ENCODE data around the gene COMMD9. TPM values are rescaled to one million over a fixed set of nuclear protein-coding genes. Genes with fewer than 3 reads are reported as not detected.

COMMD9 gene
- total and polyA plus RNA-seq, 2 of the 8 experiments (the other 6 are each of a cell fraction or from before 2014, with no cell fraction given), result 42.5 to 49.1 TPM

DNA sequence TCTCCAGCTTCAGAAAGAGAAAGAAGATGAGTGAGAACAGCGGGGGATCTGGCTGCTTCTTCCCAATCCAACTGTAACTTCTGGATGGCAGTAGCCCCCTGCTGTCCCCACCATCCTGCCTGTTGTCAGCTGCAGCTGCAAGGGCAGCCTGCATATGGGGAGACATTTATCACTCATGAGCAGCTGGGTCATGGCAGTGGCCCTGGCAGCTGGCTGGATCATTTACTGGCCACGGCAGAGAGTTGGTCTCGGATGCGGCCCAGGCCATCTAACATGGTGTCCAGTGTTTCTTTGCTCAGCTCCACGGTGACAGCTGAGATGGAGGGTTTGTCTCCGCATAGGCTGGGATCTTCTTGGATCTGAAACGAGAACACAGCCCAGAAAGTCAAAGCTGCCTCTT, 14.8 kb downstream of the COMMD9 start (continued):
- TF ChIP-seq, protein P1, sequence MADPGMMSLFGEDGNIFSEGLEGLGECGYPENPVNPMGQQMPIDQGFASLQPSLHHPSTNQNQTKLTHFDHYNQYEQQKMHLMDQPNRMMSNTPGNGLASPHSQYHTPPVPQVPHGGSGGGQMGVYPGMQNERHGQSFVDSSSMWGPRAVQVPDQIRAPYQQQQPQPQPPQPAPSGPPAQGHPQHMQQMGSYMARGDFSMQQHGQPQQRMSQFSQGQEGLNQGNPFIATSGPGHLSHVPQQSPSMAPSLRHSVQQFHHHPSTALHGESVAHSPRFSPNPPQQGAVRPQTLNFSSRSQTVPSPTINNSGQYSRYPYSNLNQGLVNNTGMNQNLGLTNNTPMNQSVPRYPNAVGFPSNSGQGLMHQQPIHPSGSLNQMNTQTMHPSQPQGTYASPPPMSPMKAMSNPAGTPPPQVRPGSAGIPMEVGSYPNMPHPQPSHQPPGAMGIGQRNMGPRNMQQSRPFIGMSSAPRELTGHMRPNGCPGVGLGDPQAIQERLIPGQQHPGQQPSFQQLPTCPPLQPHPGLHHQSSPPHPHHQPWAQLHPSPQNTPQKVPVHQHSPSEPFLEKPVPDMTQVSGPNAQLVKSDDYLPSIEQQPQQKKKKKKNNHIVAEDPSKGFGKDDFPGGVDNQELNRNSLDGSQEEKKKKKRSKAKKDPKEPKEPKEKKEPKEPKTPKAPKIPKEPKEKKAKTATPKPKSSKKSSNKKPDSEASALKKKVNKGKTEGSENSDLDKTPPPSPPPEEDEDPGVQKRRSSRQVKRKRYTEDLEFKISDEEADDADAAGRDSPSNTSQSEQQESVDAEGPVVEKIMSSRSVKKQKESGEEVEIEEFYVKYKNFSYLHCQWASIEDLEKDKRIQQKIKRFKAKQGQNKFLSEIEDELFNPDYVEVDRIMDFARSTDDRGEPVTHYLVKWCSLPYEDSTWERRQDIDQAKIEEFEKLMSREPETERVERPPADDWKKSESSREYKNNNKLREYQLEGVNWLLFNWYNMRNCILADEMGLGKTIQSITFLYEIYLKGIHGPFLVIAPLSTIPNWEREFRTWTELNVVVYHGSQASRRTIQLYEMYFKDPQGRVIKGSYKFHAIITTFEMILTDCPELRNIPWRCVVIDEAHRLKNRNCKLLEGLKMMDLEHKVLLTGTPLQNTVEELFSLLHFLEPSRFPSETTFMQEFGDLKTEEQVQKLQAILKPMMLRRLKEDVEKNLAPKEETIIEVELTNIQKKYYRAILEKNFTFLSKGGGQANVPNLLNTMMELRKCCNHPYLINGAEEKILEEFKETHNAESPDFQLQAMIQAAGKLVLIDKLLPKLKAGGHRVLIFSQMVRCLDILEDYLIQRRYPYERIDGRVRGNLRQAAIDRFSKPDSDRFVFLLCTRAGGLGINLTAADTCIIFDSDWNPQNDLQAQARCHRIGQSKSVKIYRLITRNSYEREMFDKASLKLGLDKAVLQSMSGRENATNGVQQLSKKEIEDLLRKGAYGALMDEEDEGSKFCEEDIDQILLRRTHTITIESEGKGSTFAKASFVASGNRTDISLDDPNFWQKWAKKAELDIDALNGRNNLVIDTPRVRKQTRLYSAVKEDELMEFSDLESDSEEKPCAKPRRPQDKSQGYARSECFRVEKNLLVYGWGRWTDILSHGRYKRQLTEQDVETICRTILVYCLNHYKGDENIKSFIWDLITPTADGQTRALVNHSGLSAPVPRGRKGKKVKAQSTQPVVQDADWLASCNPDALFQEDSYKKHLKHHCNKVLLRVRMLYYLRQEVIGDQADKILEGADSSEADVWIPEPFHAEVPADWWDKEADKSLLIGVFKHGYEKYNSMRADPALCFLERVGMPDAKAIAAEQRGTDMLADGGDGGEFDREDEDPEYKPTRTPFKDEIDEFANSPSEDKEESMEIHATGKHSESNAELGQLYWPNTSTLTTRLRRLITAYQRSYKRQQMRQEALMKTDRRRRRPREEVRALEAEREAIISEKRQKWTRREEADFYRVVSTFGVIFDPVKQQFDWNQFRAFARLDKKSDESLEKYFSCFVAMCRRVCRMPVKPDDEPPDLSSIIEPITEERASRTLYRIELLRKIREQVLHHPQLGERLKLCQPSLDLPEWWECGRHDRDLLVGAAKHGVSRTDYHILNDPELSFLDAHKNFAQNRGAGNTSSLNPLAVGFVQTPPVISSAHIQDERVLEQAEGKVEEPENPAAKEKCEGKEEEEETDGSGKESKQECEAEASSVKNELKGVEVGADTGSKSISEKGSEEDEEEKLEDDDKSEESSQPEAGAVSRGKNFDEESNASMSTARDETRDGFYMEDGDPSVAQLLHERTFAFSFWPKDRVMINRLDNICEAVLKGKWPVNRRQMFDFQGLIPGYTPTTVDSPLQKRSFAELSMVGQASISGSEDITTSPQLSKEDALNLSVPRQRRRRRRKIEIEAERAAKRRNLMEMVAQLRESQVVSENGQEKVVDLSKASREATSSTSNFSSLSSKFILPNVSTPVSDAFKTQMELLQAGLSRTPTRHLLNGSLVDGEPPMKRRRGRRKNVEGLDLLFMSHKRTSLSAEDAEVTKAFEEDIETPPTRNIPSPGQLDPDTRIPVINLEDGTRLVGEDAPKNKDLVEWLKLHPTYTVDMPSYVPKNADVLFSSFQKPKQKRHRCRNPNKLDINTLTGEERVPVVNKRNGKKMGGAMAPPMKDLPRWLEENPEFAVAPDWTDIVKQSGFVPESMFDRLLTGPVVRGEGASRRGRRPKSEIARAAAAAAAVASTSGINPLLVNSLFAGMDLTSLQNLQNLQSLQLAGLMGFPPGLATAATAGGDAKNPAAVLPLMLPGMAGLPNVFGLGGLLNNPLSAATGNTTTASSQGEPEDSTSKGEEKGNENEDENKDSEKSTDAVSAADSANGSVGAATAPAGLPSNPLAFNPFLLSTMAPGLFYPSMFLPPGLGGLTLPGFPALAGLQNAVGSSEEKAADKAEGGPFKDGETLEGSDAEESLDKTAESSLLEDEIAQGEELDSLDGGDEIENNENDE (IDR thresholded peaks at IDR 0.05; ENCODE audit: insufficient replicate concordance, low read length), result no peak
- TF ChIP-seq MAFK (IDR thresholded peaks at IDR 0.05; ENCODE audit: low read depth, low read length) (no peak), EP300 (IDR thresholded peaks at IDR 0.05; ENCODE audit: borderline replicate concordance in 1 of 2, low read depth in 2 of 2, low read length in 2 of 2) (no peak), TEAD4 (IDR thresholded peaks at IDR 0.05; ENCODE audit: low read depth, low read length) (no peak), BRCA1 (IDR thresholded peaks at IDR 0.05; ENCODE audit: low read depth, low read length) (no peak), NRF1 (IDR thresholded peaks at IDR 0.05; ENCODE audit: low read depth, low read length) (no peak), KDM1A (IDR thresholded peaks at IDR 0.05; ENCODE audit: borderline replicate concordance, low read length) (no peak)
- TF ChIP-seq, protein P2, sequence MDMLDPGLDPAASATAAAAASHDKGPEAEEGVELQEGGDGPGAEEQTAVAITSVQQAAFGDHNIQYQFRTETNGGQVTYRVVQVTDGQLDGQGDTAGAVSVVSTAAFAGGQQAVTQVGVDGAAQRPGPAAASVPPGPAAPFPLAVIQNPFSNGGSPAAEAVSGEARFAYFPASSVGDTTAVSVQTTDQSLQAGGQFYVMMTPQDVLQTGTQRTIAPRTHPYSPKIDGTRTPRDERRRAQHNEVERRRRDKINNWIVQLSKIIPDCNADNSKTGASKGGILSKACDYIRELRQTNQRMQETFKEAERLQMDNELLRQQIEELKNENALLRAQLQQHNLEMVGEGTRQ (IDR thresholded peaks at IDR 0.05; ENCODE audit: low read length), result no peak
- TF ChIP-seq, protein P3, sequence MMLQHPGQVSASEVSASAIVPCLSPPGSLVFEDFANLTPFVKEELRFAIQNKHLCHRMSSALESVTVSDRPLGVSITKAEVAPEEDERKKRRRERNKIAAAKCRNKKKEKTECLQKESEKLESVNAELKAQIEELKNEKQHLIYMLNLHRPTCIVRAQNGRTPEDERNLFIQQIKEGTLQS (IDR thresholded peaks at IDR 0.05; ENCODE audit: insufficient read depth, low read depth, low read length), result no peak

Measured in H1 (cell line).